Activated CD8-positive, alpha-beta memory T cell treated with anti-CD3 and anti-CD28 coated beads, Interleukin-2, amount 50 U/mL, for 48 hours (primary cell): ENCODE results near the gene VOPP1.

Experiments
- DNase-seq: peaks from one replicate; pipeline ENCODE4 v3.0.0-alpha.2; 2020

The VOPP1 gene

GRCh38 chr7:55553024-55553345 lies 19.3 kb downstream of the VOPP1 start:
- no peak for DNase-seq

- DNase-seq: no peak
Measured at GRCh38 chr7:55552320-55553023, 19.8 kb downstream of the VOPP1 start.

- DNase-seq: peak; percentile 25
Measured at GRCh38 chr7:55550841-55551537, 21.3 kb downstream of the VOPP1 start.

- no peak for DNase-seq
Measured at GRCh38 chr7:55550010-55550663, 22.2 kb downstream of the VOPP1 start.

- no peak for DNase-seq
Measured at GRCh38 chr7:55549457-55549856, 22.8 kb downstream of the VOPP1 start.

- no peak for DNase-seq
Measured at GRCh38 chr7:55548295-55548731, 24.0 kb downstream of the VOPP1 start.

- DNase-seq: no peak
Measured at GRCh38 chr7:55546814-55547213, 25.5 kb downstream of the VOPP1 start.

- DNase-seq: peak; percentile 40
Measured at GRCh38 chr7:55545496-55545895, 26.8 kb downstream of the VOPP1 start.

GRCh38 chr7:55540226-55540858 lies 32.0 kb downstream of the VOPP1 start:
- DNase-seq: peak; percentile 34

- peak; percentile 39 for DNase-seq
Measured at GRCh38 chr7:55539380-55539779, 32.9 kb downstream of the VOPP1 start.

- no peak for DNase-seq
Measured at GRCh38 chr7:55538538-55538937, 33.8 kb downstream of the VOPP1 start.

GRCh38 chr7:55537458-55537990 lies 34.8 kb downstream of the VOPP1 start:
- no peak for DNase-seq

GRCh38 chr7:55536619-55537457 lies 35.5 kb downstream of the VOPP1 start:
- DNase-seq: no peak

- DNase-seq: no peak
Measured at GRCh38 chr7:55535617-55536016, 36.7 kb downstream of the VOPP1 start.

GRCh38 chr7:55534916-55535590 lies 37.2 kb downstream of the VOPP1 start:
- DNase-seq: no peak

- DNase-seq: peak; percentile 81
Measured at GRCh38 chr7:55534262-55534915, 37.9 kb downstream of the VOPP1 start.

- DNase-seq: no peak
Measured at GRCh38 chr7:55533729-55534080, 38.6 kb downstream of the VOPP1 start.

- DNase-seq: peak; percentile 82
Measured at GRCh38 chr7:55533050-55533728, 39.1 kb downstream of the VOPP1 start.

- DNase-seq: no peak
Measured at GRCh38 chr7:55532150-55532917, 40.0 kb downstream of the VOPP1 start.

- no peak for DNase-seq
Measured at GRCh38 chr7:55531536-55531935, 40.8 kb downstream of the VOPP1 start.
